Mucosa of gallbladder (tissue), 1 donor: ENCODE results near the gene S100A6. TPM values are rescaled to one million over a fixed set of nuclear protein-coding genes. Genes with fewer than 3 reads are reported as not detected.
"Not testable (repeated sequence)": the region's sequence is repeated elsewhere in the genome, so short reads cannot be mapped to it uniquely, and the experiment has no call there.

Source experiments
- DNase-seq: peaks from one replicate; pipeline ENCODE4 v3.0.0-alpha.2; 2020; ENCODE audit warnings: low spot score
- total RNA-seq: library from RNA; stranded (reverse); gene quantifications from one replicate; pipeline ENCODE4 v1.2.1, GENCODE V29; 2021
- donor health status: DM: no; HTN: no; CAD: no.

The S100A6 gene
- 824 TPM for total RNA-seq

DNA sequence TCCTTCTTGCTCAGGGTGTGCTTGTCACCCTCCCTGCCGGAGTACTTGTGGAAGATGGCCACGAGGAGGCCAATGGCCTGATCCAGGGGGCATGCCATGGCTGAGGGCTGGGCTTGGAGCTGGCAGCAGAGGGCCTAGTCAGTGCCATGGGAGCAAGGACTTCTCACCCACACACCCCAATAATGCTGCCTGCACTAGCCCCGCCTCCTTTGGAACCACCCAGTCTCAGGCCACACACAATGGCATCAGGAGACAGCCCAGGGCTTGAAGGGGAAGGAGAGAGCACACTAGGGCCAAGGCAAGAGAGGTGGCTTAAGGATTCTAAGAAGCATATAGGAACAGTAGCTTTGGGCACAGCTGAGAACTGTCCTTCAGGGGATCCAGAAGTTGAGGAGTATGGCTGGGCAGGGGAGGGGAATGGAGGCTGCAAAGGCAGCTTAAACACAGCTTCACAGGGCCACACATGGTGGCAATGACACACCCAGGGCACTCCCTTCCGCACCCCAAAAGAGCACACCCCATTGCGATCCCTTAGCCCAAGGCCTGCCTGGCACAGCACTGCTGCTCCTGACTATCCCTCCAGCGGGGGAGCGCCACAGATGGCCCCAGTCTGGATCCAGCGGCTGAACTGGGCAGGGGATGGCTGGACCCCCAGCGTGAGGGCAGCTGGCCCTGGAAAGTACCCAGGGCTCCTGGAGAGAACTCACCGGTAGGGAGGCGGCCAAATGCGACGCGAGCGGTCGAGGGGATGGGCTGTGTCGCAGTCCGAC is at the start of gene S100A6:
S100A6 (minus strand) TSS at position 750 of the 770 bp plus-strand sequence; CDS start at position 98, 652 bp downstream.
- peak; percentile 66 for DNase-seq

DNA sequence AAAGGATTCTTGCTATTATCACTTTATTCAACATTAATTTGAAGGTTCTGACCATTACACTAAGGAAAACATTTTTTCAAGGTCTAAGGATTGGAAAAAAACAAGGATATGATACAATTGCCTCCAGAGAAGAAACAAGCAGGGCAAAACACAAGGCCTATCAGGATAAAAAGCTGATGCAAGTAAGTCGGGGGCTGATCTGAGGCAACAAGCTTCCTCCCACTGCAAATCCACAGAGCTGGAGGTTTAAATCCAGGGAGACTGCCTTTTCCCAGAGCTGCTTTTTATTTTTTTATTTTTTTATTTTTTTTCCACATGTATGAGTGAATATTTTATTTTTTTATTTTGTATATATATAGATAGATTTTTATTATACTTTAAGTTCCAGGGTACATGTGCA is 49.2 kb upstream of the S100A6 start:
- DNase-seq = no peak

DNA sequence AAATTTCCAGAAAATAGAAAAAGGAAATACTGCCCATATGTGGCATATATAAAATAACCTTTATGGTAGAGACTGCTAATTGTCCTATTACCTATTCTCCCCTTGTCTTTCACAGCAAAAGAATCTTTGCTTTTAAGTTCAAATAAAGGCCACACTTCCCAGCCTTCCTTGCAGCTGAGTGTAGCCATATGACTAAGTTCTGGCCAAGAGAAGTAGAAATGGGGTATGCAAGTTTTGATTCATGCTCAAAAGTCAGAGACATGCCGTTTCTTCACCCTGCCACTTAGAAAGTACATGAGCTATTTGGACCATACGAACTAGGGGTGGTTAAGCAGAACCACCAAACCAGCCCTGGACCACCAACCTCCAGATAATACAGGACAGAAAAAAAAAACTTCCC is 48.2 kb upstream of the S100A6 start:
- no peak for DNase-seq

DNA sequence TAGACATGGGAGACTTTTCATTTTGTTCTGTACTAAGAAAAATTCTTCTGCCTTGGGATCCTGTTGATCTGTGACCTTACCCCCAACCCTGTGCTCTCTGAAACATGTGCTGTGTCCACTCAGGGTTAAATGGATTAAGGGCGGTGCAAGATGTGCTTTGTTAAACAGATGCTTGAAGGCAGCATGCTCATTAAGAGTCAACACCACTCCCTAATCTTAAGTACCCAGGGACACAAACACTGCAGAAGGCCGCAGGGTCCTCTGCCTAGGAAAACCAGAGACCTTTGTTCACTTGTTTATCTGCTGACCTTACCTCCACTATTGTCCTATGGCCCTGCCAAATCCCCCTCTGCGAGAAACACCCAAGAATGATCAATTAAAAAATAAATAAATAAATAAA is 47.7 kb upstream of the S100A6 start:
- not testable (repeated sequence) for DNase-seq

DNA sequence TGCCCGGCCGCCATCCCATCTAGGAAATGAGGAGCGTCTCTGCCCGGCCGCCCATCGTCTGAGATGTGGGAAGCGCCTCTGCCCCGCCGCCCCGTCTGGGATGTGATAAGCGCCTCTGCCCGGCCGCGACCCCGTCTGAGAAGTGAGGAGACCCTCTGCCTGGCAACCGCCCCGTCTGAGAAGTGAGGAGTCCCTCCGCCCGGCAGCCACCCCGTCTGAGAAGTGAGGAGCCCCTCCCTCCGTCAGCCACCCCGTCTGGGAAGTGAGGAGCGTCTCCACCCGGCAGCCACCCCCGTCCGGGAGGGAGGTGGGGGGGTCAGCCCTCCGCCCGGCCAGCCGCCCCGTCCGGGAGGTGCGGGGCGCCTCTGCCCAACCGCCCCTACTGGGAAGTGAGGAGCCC is 47.0 kb upstream of the S100A6 start:
- not testable (repeated sequence) for DNase-seq

DNA sequence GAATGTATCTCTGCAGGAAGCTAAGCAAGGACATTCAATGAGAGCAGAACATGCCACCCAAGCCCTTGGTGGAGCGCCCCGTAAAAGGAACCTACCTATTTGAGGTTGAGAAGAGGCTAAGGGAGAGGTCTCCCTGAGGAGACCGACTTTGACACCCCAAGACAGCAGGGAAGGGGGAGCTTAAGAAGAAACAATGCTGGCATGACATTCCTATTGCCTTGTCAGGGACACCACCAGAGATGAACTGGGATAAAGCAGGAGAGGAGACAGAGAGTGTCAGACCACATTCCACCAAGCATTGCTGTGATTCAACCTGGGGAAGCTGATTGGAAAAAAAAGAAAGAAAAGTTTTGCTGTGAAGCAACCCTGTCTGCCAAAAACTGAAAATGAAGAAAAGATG is 43.1 kb upstream of the S100A6 start:
- DNase-seq = no peak

DNA sequence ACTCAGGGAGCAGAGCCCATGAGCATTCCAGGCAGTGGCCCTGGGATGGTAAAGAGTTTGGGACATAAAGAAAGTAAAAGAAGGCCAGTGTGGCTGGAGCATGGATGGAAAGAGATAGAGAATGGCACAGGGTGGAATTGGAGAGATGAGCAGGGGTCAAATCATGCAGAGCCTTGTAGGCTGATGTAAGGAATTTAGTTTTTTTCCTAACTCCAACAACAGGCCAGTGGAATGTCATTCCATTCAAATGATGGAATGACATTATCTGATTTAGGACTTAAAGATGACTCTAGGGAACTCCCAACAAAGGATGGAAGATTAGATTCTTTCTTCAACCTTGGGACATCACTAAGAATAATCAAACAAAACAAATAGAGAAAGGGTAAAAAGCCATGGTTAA is 42.7 kb upstream of the S100A6 start:
- DNase-seq = no peak

DNA sequence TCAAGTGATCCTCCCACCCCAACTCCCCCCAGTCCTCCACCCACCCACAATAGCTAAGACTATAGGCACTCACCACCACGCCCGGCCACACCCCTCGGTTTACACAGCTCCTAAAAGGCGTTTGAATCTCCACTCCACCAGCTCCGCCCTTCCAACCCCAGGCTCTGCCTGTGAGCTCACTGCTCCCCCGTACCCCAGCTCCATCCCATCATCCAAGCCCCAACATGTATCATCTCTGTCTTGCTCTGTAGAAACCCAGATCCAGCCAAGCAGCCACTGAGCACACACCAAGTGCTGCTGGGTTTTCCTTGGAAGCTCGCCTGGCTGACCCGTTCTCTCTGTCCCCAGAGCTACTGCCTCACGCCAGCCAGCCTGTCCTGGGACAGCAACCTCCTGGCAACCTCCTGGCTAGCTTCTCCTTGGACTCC is 41.8 kb upstream of the S100A6 start:
- DNase-seq = no peak

DNA sequence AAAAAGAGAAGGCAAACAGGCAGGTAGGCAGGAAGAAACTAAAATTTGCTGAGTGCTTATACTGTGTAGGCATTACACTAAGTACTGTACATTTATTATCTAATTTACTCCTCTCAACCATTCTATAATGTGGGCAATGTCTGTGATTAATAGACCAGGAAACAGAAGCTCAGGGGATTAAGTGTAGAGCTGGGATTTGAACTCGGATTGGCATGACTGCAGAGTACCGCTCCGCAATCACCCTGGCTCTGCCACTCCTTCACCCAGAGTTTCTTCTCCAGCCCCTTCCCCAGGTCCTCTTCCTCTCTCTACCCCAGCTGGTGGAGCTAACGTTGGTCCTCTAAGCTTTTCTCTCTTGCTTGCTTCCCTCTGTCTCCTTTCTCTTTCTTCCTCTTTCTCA is 41.3 kb upstream of the S100A6 start:
- DNase-seq = no peak

DNA sequence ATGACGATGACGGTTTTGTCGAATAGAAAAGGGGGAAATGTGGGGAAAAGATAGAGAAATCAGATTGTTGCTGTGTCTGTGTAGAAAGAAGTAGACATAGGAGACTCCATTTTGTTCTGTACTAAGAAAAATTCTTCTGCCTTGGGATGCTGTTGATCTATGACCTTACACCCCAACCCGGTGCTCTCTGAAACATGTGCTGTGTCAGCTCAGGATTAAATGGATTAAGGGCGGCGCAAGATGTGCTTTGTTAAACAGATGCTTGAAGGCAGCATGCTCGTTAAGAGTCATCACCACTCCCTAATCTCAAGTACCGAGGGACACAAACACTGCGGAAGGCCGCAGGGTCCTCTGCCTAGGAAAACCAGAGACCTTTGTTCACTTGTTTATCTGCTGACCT is 39.7 kb upstream of the S100A6 start:
- DNase-seq = not testable (repeated sequence)

DNA sequence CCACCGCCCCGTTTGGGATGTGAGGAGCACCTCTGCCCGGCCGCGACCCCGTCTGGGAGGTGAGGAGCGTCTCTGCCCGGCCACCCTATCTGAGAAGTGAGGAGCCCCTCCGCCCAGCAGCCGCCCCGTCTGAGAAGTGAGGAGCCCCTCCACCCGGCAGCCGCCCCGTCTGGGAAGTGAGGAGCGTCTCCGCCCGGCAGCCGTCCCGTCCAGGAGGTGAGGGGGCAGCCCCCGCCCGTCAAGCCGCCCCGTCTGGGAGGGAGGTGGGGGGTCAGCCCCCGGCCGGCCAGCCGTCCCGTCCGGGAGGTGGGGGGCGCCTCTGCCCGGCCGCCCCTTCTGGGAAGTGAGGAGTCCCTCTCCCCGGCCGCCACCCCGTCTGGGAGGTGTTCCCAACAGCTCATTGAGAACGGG is 39.3 kb upstream of the S100A6 start:
- not testable (repeated sequence) for DNase-seq

DNA sequence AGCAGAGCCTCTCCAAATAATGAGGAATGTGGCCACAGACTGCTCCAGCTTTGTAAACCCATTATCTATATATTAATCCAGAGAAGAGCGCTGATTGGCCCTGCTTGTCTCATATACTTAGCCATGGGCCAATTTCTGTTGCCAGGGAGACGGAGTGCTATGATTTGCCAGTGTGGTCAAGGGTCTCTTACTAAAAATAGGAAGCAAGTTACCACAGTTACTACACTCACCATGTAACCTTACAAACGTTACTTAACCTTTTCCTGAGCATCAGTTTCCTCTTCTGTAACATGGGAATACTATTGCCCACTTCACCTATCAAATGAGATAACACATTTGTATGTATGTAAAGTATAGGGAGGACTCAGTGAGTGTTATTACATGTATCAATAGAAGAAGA is 37.6 kb upstream of the S100A6 start:
- DNase-seq = no peak

DNA sequence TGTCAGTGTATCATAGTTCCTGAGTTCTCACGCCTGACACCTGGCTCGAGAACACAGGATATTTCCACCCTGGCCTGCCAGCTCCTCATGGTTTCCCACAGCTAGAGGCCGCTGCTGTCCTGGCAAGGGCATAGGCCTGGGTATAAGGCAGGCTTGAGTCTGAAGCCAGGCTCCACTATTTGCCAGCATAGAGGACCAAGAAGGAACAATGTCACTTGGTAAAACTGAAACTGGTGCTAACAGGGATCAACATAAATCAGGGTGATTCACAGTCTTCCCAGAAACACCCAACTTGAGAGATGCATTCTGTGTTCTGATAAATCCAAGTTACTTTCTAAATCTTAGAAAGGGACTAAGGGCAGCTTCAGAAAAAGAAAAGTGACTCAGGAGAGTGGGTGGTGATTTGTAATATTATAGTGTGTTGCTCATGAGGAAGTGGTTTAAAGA is 36.8 kb upstream of the S100A6 start:
- DNase-seq = peak; percentile 87

DNA sequence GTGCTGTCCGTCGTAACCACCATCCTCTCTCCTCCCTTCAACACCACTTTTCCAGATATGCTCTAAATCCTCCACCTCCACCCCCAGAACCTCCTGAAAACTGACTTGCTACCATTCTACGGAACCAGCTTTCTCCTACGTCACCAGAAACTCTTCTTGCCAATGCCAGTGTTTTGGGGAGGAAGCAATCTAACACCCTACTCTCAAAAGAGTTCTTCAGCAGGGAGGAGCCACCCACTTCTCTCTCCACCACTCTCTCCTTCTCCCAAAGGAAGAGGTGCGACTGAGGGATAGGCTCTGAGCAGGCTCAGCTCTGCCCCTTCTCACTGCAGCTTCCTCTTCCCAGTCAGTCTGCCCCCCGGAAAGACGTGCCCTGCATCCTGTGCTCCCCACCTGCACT is 35.9 kb upstream of the S100A6 start:
- no peak for DNase-seq

DNA sequence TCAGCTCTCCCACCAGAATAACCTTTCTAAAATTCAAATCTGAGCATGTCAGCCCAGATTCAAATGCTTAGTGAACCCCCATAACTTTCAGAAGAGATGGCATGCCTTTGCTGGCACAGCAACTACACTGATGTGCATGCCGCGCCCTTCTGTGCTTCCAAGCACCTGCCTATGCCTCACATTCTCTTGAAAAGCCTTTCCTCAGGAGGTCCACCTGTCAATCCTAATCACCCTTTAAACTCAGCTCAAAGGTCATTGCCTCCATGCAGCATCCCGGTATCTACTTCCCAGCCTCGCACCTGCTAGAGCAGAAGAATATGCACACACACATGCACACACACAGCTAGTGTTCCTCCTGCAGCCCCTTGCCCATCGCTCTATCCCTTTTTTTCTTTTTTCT is 35.1 kb upstream of the S100A6 start:
- DNase-seq = no peak

DNA sequence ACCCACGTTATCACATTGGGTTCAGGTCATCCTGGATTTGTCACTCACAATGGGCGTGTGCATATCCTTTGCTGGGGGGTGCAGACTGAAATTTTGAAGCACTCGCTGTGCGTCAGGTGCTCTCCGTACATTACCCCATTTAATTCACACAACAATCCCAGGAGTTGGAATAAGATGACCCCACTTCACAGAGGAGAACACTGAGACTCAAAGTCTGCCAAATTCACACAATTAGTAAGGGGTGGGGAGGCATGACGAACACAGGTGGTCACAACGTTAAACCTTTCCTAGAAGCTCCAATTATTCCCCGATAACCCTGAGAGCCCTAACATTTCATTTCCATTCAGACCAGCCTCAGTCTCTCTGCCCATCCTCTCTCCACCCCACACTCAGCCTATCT is 33.7 kb upstream of the S100A6 start:
- no peak for DNase-seq

DNA sequence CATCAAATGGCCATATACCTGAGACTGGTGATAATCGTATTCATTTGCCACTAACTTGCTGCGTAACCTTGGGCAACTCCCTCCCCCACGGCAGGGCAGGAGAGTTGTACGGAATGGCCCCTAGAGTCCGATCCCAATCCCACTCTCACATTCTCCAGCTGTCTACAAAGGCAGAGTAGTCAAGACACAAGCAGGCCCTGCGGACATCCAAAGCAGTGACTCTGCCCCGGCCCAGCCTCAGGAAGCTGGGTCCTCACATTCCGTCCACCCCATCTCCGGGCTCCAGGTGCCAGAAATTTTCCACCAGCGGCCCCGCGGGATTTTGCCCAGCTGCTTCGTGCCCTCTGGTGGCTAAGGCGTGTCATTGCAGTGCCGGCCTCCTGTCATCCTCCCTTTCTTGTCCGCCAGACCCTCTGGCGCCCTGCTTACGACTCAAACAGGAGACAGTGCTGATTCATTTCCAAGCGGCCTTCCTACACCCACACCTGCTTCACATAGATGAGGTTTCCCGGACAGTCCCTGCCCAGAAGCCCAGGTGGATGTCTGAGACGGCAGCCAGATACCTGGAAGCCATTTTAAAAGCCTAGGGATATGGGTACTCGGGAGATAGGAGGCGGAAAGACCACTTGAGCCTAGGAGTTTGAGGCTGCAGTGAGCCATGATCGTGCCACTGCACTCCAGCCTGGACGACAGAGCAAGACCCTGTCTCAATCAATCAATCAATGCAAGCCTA is 32.7 kb upstream of the S100A6 start:
- DNase-seq = peak; percentile 89

DNA sequence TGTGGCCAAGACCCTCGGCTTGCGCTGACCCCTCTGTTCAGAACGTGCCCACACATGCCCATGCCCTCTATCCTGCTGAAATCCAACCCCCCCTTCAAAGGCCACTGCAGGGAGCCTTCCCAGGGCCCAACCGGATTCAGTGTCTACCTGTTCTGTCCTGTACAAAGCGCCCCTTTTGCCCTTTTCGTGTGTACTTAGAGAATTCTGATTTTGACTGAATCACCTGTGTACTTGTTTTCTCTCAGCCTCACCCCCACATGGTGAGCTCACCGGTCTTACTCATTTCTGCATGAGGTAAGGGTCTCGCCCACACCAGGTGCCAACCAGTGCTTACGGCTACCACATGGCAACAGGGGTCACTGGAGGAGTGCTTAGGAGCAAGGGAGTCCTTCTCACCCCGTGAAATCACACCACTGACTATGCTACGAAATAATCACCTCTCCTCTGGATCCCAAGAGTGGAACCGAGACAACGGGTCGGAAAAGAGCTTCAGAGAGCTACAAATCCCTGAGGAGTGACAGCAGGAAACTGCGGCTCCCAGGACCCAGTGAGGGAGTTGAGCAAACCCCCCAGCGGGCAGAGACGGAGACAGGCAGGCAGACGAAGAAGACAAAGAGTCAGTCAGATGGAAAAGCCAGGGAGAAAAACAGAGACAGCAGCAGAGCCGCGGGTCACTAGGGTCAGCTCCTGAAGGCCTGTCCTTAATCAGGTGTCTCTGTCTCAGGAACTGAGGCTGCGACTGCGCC is 32.0 kb upstream of the S100A6 start:
- no peak for DNase-seq

DNA sequence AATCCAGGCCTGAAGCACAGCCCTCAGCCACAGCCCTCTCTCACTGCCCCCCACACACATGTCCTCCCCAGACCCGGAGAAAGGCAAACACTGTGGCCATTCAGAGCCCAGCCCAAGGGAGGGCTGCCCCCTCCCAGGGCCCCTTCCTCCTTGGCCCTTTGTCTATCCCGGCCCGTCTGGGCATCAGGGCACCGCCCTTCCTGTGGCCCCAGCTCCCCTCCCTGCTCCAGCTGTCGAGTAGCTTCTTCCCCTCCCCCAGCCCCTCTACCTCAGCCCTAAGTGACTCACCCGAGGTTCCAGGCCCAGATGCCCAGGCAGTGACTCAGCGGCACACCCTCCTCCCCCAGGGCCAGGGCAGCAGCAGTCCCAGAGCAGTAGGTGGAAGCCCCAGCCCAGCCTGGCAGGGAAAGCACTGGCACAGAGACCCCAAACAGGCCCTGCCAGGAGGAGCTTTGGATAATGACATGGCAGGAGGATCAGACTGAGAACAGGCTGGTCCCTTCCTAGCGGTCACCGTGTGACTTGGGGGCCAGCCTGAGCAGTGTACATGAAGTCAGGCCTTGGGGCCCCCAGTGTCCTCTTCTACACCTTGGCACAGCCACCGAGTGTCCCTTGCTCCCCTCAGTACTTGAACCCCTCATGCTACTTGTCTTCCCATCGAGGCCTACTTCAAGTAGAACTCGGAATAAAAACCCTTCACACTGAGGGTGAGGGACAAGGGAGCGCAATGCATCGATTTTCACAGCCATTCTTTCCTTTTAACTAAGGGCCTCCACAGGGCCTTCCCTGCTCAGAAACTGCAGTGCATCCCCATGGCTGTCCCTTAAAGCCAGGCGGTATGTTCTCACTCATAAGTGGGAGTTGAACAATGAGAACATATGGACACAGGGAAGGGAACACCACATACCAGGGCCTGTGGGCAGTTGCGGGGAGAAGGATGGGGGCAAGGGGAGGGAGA is 30.9 kb upstream of the S100A6 start:
- DNase-seq = peak; percentile 96

DNA sequence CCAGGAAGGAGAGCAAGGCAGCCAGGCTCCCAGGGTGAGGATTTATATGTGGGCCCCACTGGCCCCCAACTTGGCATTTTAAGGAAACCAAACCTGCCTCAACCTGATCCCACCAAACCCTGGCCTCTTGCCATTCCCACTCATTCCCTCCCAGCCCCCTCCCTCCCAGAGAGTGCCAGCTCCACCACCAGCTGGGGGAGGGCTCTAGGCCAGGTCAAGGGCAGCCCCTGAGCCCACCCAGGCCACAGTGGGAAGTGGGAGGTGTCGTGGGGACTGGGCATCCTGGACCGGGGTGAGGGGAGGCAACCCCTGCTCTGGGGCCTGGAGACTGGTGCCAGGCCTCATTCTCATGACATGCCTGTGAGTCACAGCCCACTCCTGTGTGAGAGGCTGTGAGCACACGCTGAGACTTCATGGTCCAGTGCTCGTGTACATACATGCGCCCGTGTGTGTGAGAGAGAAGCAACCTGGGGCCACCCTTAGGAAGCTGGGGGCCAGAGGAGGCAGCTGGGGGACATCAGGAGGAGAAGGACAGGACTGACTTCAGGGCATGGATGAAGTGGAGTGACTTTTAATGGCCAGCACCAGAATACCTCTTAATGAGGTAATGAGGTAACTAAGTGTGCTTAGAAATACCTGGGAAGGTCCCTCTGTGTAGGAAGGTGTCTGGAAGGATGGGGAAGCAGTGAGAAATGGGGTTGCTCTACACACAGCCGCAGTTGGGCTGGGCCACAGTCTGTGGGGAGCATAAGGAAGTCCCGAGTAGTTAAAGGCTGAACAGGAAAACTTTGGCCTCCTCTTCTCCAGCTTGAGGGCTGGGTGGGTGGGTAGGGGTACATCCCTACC is 30.0 kb upstream of the S100A6 start, which contains the start of gene S100A2:
S100A2 (minus strand) TSS at position 316 of the 846 bp plus-strand sequence. CDS start 1,967 bp downstream, outside the sequence.
- DNase-seq = no peak
